Measurements from ENCODE around the gene IL11RA.

DNA sequence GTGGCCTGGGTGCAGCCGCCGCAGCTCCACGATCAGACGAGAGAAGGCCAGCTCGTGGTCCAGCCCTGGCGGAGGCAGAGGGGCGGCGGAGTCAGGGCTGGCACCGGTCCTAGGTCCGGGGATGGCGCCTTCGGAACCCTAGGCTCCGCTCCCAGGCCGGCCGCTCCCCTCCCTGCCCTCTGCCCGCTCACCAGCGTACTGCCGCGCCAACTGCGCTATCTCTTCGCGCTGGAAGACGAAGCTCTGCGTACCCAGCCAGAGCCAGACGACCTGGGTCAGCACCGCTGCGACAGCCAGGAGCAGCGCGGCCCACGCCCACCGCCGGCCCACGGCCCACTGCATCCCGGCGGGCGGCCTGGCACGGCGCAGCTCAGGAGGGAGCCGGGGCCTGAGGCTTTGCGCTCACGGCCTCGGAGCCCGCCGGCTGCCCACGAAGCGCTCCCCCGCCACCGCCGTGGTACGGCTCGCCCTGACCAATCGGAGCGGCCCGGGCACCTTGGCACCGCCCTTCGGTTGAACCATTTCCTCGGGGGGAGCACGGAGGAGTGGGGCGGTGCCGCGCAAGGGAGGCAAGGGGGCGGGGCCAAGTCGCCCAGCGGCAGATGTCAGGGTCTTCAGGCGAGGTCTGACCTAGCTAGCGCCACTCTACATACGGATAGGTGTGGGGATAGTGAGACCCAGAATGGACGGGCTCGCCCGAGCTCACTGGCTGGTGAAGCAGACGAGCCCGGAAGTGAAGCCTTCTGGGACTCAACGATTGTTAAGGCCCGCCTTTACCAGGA, 14.4 kb upstream of the IL11RA start, which contains the start of gene SIGMAR1:
- TF ChIP-seq, protein P1, sequence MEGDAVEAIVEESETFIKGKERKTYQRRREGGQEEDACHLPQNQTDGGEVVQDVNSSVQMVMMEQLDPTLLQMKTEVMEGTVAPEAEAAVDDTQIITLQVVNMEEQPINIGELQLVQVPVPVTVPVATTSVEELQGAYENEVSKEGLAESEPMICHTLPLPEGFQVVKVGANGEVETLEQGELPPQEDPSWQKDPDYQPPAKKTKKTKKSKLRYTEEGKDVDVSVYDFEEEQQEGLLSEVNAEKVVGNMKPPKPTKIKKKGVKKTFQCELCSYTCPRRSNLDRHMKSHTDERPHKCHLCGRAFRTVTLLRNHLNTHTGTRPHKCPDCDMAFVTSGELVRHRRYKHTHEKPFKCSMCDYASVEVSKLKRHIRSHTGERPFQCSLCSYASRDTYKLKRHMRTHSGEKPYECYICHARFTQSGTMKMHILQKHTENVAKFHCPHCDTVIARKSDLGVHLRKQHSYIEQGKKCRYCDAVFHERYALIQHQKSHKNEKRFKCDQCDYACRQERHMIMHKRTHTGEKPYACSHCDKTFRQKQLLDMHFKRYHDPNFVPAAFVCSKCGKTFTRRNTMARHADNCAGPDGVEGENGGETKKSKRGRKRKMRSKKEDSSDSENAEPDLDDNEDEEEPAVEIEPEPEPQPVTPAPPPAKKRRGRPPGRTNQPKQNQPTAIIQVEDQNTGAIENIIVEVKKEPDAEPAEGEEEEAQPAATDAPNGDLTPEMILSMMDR (IDR thresholded peaks at IDR 0.05), result no peak
- TF ChIP-seq EP300 (IDR thresholded peaks at IDR 0.05), result no peak

Measured in stomach (tissue), 4 donors.